HuH-7 (cell line): Measurements from ENCODE around the gene NEIL3.
A peak's percentile ranks its signal among the peaks of the same experiment; 100 is the strongest.
"Not testable (repeated sequence)": the region's sequence is repeated elsewhere in the genome, so short reads cannot be mapped to it uniquely, and the experiment has no call there.

Experiments used
- DNase-seq: peaks from one replicate; pipeline ENCODE4 v3.0.0; 2011; ENCODE audit warnings: low spot score

Gene NEIL3

DNA sequence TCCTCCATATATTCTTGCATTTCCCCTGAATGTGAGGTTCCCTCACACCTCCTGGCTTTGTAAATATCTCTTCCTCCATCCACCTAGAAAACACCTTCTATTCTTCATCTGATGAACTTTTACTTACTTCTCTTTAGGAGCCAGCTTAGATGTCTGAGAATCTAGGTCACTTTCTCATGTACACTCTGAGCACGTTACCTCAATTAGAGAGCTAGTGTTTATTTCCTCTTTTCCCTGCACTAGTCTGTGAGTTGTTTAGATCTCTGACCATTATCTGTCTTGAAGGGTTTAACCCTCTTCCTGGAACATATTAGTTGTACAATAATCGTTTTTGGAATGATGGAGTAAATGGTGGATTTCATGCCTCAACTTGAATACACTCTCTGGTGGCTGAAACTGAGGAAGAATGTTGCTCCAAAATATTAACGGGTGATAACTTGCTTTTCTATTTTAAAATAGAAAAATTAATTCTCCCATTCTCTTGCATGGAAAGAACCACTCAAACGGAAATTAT, 8.5 kb upstream of the NEIL3 start:
- DNase-seq = no peak

- DNase-seq = no peak
Observed at GRCh38 chr4:177302371-177303100, 7.1 kb upstream of the NEIL3 start.

DNA sequence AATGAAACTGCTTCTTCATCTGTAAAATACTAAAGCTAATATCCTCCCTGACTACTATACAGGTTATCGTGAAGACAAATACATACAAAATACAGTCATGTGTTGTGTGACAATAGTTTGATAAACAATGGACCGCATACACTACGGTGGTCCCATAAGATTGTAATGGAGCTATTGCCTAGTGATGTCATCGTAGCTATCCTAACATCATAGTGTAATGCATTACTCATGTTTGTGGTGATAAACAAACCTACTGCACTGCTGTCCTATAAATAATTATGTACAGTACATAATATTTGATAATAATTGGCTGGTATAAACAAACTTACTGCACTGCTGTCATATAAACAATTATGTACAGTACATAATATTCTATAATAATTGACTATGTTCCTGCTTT, 5.6 kb upstream of the NEIL3 start:
- DNase-seq = no peak

GRCh38 chr4:177304864-177305263, 4.8 kb upstream of the NEIL3 start:
- DNase-seq = not testable (repeated sequence)

DNA sequence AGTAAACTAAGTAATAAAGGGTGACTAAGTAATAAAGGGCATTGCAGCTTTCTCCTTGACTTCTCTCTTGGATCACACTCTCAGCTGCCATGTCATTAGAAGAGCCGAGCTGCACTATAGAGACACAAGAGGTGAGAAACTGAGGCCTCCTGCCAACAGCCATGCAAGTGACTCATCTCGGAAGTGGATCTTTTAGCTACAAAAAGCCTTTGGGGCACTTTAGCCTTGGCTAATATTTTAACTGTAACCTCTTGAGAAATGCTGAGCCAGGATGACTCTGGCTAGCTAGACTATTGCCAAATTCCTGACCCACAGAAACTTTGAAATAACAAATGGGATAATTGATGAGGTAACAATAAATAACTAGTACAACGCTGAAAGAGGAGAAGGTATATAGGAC, 1.5 kb upstream of the NEIL3 start:
- DNase-seq = no peak

DNA sequence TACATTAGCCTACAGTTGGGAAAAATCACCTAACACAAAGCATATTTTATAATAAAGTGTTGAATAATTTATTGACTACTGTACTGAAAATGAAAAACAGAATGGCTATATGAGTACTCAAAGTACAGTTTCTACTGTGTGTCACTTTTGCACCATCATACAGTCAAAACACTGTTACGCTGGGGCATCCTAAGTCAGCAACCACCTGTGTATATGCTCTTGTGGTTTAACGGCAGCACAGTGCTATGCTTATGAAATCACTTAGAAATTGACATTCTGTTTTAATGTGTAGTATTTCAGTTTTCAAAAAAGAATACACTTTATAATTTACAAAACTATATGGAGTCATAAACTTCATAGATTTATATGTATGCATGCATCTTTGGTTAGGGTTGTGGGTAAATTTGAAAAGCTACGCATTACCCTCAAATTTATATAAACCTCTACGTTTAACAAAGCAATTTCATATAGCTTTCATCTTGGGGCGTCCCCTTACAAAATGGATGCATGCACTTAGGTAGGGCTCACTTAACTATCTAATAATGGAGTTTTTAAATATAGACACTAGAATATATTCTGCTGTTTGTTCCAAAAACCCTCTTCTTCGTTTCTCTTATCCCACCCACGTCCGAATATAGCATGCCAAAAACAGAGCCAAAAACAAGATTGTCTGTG, 690 bp upstream of the NEIL3 start:
- DNase-seq = no peak

- DNase-seq = no peak
Observed at GRCh38 chr4:177311589-177311988, 1.9 kb downstream of the NEIL3 start.

- DNase-seq = no peak
Observed at GRCh38 chr4:177313263-177313662, 3.6 kb downstream of the NEIL3 start.

DNA sequence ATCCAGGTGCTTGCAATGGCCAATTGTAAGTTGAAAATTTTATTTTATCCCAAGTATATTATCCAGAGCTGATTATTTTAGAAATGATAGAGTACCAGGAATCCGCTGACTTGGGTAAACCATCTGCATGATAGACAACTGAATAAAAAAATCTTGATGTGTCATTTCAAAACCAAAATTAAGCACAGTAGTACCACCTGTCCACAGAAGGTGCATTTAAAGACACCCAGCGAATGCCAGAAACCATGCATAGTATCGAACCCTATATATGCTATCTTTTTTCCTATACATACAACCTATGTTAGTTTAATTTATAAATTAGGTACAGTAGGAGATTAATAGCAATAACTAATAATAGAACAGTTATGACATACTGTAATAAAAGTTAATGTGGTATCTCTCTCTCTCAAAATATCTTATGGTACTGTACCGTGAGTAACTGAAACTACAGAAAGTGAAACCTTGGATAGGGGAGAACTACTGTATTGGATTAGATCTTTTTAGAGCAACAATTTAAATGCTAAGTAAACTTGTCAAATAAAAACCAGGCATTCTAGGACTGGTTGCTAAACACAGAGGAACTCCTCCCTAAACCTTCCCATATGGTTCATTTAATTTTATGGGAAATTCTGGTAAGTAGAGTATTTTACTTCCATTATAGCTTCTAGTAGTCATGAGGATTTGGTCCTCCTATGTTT, 6.2 kb downstream of the NEIL3 start:
- no peak for DNase-seq

DNA sequence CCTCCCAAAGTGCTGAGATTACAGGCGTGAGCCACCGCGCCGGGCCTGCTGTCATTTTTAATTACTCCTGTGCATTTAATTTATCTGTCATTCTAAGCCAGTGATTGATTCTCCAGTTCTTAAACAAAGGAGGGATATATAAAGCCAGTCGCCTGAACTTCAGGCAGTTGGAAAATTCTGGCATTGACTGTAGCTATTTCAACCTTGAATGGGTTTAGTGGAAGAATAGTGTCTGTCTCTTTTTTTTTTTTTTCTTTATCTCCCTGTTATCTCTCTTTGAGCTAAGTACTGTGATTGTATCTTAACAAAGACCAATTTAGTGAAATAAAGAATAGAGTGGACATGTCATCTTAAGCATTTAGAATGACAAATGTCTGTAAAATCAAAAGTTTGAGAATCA, 11.0 kb downstream of the NEIL3 start:
- no peak for DNase-seq

DNA sequence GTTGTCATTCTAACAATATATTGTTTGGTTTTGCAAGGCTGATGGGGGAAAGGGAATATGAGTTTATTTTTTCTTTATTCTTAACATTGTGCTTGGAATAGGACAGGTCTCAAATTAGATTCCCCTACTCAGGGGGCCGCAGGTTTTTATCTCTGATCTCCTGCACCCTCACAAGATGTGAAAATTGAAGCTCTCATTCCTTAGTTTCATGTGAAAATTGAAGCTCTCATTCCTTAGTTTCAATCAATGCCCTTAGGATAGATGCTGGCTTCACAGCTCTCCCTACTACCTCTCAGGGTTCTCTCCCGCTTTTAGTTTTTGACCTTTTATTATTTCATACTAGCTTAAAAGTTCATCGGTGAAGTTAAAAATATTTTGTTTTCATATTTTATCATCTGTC, 12.0 kb downstream of the NEIL3 start:
- no peak for DNase-seq

- no peak for DNase-seq
Observed at GRCh38 chr4:177322266-177322665, 12.6 kb downstream of the NEIL3 start.

GRCh38 chr4:177322881-177323280, 13.2 kb downstream of the NEIL3 start:
- no peak for DNase-seq

- no peak for DNase-seq
Observed at GRCh38 chr4:177323416-177323815, 13.7 kb downstream of the NEIL3 start.

GRCh38 chr4:177332119-177332518, 22.4 kb downstream of the NEIL3 start:
- no peak for DNase-seq

GRCh38 chr4:177339477-177340374, 30.1 kb downstream of the NEIL3 start:
- DNase-seq = peak; percentile 36

- DNase-seq = no peak
Observed at GRCh38 chr4:177348348-177348747, 38.7 kb downstream of the NEIL3 start.

- DNase-seq = no peak
Observed at GRCh38 chr4:177349191-177349590, 39.5 kb downstream of the NEIL3 start.

- DNase-seq = no peak
Observed at GRCh38 chr4:177351622-177352244, 42.1 kb downstream of the NEIL3 start.

GRCh38 chr4:177356206-177356605, 46.5 kb downstream of the NEIL3 start:
- no peak for DNase-seq

GRCh38 chr4:177356921-177357320, 47.2 kb downstream of the NEIL3 start:
- DNase-seq = no peak
